ENCODE results near the gene SPSB1. TPM values are rescaled to one million over a fixed set of nuclear protein-coding genes. Genes with fewer than 3 reads are reported as not detected.

SPSB1 gene
- total RNA-seq, 1 experiment from 2014 or later = 33.8 TPM

GRCh38 chr1:9317072-9317471 is 24.4 kb downstream of the SPSB1 start:
- intact Hi-C loops (cut with micrococcal nuclease; ENCODE audit: unreplicated experiment) = loop anchor here (1.0 kb wide), 1 partner anchor 29 kb away; no protein-coding TSS in a partner anchor
- Histone ChIP-seq H3K4me3 (no peak overlapping the region), H3F3A (ENCODE audit: insufficient read depth, low read depth) (no peaks in the 10 kb centered on the region), H3K9me2 (ENCODE audit: insufficient read depth) (no peaks in the 10 kb centered on the region), H3K9me3 (ENCODE audit: insufficient read depth, low read depth) (no peaks in the 10 kb centered on the region), H2AFZ (no peak overlapping the region), H4K20me1 (ENCODE audit: insufficient read depth) (0 out of 2 replicates have a peak, but pooled peaks cover 3% of the 10 kb centered on the region), H3K79me2 (ENCODE audit: low read depth) (peaks cover 11% of the 10 kb centered on the region; the same call in 1 of the 2 replicates), H3K27ac (no peak overlapping the region), H3K36me3 (ENCODE audit: low read depth) (no peaks in the 10 kb centered on the region), H3K4me2 (no peak overlapping the region), H3K4me1 (replicated peaks; ENCODE audit: insufficient read depth) (no peaks in the 10 kb centered on the region), H3K27me3 (ENCODE audit: insufficient read depth, low read depth) (no peaks in the 10 kb centered on the region)
- POLR2A ChIA-PET (ENCODE audit: unreplicated experiment) = interaction anchor here (0.6 kb wide), 1 partner anchor 14 kb away, joined by 3 read pairs; no protein-coding TSS in a partner anchor
- no peak for DNase-seq
- TSS peak; percentile 47 for BruUV-seq (replicated peaks)
- CTCF ChIA-PET = interaction anchor here (0.7 kb wide), 1 partner anchor 312 kb away, joined by 3 read pairs; no protein-coding TSS in a partner anchor
- no peak for TF ChIP-seq CTCF (conservative IDR thresholded peaks at IDR 0.05)
- TF ChIP-seq EZH2 (IDR thresholded peaks at IDR 0.05; ENCODE audit: low read depth) = no peak

GRCh38 chr1:9317591-9318417 is 25.1 kb downstream of the SPSB1 start:
- TSS peak; percentile 14 for BruUV-seq (replicated peaks)
- ChIA-PET CTCF (interaction anchor here (0.6 to 0.9 kb wide), 5 partner anchors 14 to 555 kb away, joined by 3 to 5 read pairs (median 4); no protein-coding TSS in a partner anchor), POLR2A (ENCODE audit: unreplicated experiment) (interaction anchor here (0.6 kb wide), 2 partner anchors 15 to 494 kb away, joined by 3 read pairs; no protein-coding TSS in a partner anchor)
- Histone ChIP-seq H3K4me3 (no peak overlapping the region), H3K9me3 (ENCODE audit: insufficient read depth, low read depth) (no peaks in the 10 kb centered on the region), H3K4me2 (no peak overlapping the region), H3K79me2 (ENCODE audit: low read depth) (peaks cover 15% of the 10 kb centered on the region; the same call in 1 of the 2 replicates), H3K27me3 (ENCODE audit: insufficient read depth, low read depth) (no peaks in the 10 kb centered on the region), H2AFZ (no peak overlapping the region), H4K20me1 (ENCODE audit: insufficient read depth) (0 out of 2 replicates have a peak, but pooled peaks cover 4% of the 10 kb centered on the region), H3K36me3 (ENCODE audit: low read depth) (no peaks in the 10 kb centered on the region), H3K27ac (no peak overlapping the region), H3F3A (ENCODE audit: insufficient read depth, low read depth) (no peaks in the 10 kb centered on the region), H3K9me2 (ENCODE audit: insufficient read depth) (no peaks in the 10 kb centered on the region), H3K4me1 (replicated peaks; ENCODE audit: insufficient read depth) (no peaks in the 10 kb centered on the region)
- peak in 1 of 2 experiments; percentile 66 for DNase-seq
- intact Hi-C loops (cut with micrococcal nuclease; ENCODE audit: unreplicated experiment) = loop anchor here (1.0 kb wide), 1 partner anchor 28 kb away; no protein-coding TSS in a partner anchor
- TF ChIP-seq CTCF (conservative IDR thresholded peaks at IDR 0.05) (no peak), EZH2 (IDR thresholded peaks at IDR 0.05; ENCODE audit: low read depth) (no peak)

GRCh38 chr1:9319208-9319788 is 26.6 kb downstream of the SPSB1 start:
- intact Hi-C loops (cut with micrococcal nuclease; ENCODE audit: unreplicated experiment) = no loop called here
- no peak for DNase-seq
- Histone ChIP-seq H3K4me1 (replicated peaks; ENCODE audit: insufficient read depth) (no peaks in the 10 kb centered on the region), H3K4me3 (no peak overlapping the region), H3K27ac (no peak overlapping the region), H3K4me2 (no peak overlapping the region), H3K9me2 (ENCODE audit: insufficient read depth) (no peaks in the 10 kb centered on the region), H3K36me3 (ENCODE audit: low read depth) (no peaks in the 10 kb centered on the region), H3F3A (ENCODE audit: insufficient read depth, low read depth) (no peaks in the 10 kb centered on the region), H4K20me1 (ENCODE audit: insufficient read depth) (0 out of 2 replicates have a peak, but pooled peaks cover 4% of the 10 kb centered on the region), H2AFZ (no peak overlapping the region), H3K9me3 (ENCODE audit: insufficient read depth, low read depth) (no peaks in the 10 kb centered on the region), H3K79me2 (ENCODE audit: low read depth) (peaks cover 15% of the 10 kb centered on the region; the same call in 1 of the 2 replicates), H3K27me3 (ENCODE audit: insufficient read depth, low read depth) (no peaks in the 10 kb centered on the region)
- TF ChIP-seq CTCF (conservative IDR thresholded peaks at IDR 0.05) = no peak
- TF ChIP-seq EZH2 (IDR thresholded peaks at IDR 0.05; ENCODE audit: low read depth) = no peak
- ChIA-PET CTCF (no interaction called here), POLR2A (ENCODE audit: unreplicated experiment) (no interaction called here)
- BruUV-seq (replicated peaks) = no TSS peak
